HepG2 (cell line): ENCODE results near the gene MEGF11. TPM values are rescaled to one million over a fixed set of nuclear protein-coding genes. Genes with fewer than 3 reads are reported as not detected.

Experiments used
- ATAC-seq: fragments of 200-7000 bp; cut with Tn5 transposase; 3 replicates; pipeline ENCODE4 v1.9.1; 2020; ENCODE audit warnings: mild to moderate bottlenecking, moderate library complexity
- BruUV-seq: library from RNA; stranded (reverse); fragments of 400-500 nt; replicated peaks from 2 replicates; lab custom pipeline; 2021; lab: Mats Ljungman, UMichigan
- CTCF ChIA-PET: fragments of 300-600 bp; formaldehyde crosslinking; extraction: SDS; loops from one replicate; lab custom pipeline; 2021; ENCODE audit warnings: low total read pairs, inconsistent platforms, low intra/inter-chr PET ratio; lab: Yijun Ruan, JAX
- POLR2A ChIA-PET: fragments of 350-600 bp; sonication (Branson Sonifier 250); formaldehyde crosslinking; loops from one replicate; lab custom pipeline; 2020; ENCODE audit warnings: antibody characterized with exemption, inconsistent platforms; lab: Yijun Ruan, JAX
- DNase-seq: peaks from one replicate; pipeline ENCODE4 v3.0.0-alpha.2; 2015; ENCODE audit warnings: low spot score
- FAIRE-seq: peaks from 3 replicates; lab custom pipeline; 2011; peaks lifted over from hg19 to GRCh38; lab: Jason Lieb, UNC
- H2AFZ ChIP-seq: one replicate; pipeline ENCODE4 v1.6.1; 2011; ENCODE audit warnings: low read length, inconsistent platforms
- H3K27ac ChIP-seq: fragments of 300-600 bp; 3 replicates; pipeline ENCODE4 v1.8.0; 2011; ENCODE audit warnings: mixed run types, mild to moderate bottlenecking, mixed read lengths, low read length, inconsistent platforms; ENCODE audit not compliant: insufficient read depth; ENCODE audit errors: extremely low read length
- H3K27me3 ChIP-seq, 2 experiments: fragments of 200-600 bp in 1 of 2; 2 replicates in 1 of 2; 3 replicates in 1 of 2; pipeline versions ENCODE4 v1.6.0 to v1.8.0; 2011; ENCODE audit warnings: low read length in 2 of 2, mild to moderate bottlenecking in 2 of 2, moderate library complexity in 2 of 2, inconsistent platforms in 1 of 2; ENCODE audit not compliant: insufficient read depth in 2 of 2, control insufficient read depth in 1 of 2
- H3K36me3 ChIP-seq, 2 experiments: fragments of 200-600 bp in 1 of 2; replicated peaks in 1 of 2; 2 replicates in 1 of 2; 3 replicates in 1 of 2; pipeline versions ENCODE4 v1.5.1 to v1.8.0; 2011; ENCODE audit warnings: low read length in 2 of 2, inconsistent platforms in 1 of 2; ENCODE audit not compliant: insufficient read depth in 2 of 2, control insufficient read depth in 1 of 2
- H3K4me1 ChIP-seq: 2 replicates; pipeline ENCODE4 v1.5.1; 2012; ENCODE audit warnings: low read length, inconsistent platforms; ENCODE audit not compliant: insufficient read depth
- H3K4me2 ChIP-seq: 2 replicates; pipeline ENCODE4 v1.6.0; 2011; ENCODE audit warnings: low read depth, low read length, inconsistent platforms
- H3K4me3 ChIP-seq, 3 experiments: fragments of 200-600 bp in 1 of 3; sonication (generic), shearing (Covaris generic) in 1 of 3; replicated peaks in 1 of 3; 2 replicates each; pipeline ENCODE4 v1.5.1; 2011 to 2016; ENCODE audit warnings: low read length in 3 of 3, inconsistent platforms in 2 of 3, low read depth in 2 of 3, mild to moderate bottlenecking in 2 of 3, control low read depth in 1 of 3, mixed read lengths in 1 of 3; ENCODE audit not compliant: insufficient read depth in 1 of 3
- H3K79me2 ChIP-seq: one replicate; pipeline ENCODE4 v1.6.1; 2011; ENCODE audit warnings: low read length, inconsistent platforms; ENCODE audit not compliant: insufficient read depth
- H3K9ac ChIP-seq: 2 replicates; pipeline ENCODE4 v1.6.0; 2011; ENCODE audit warnings: mild to moderate bottlenecking, low read depth, low read length, inconsistent platforms; ENCODE audit not compliant: insufficient read depth
- H3K9me3 ChIP-seq: 2 replicates; pipeline ENCODE4 v1.5.1; 2012; ENCODE audit warnings: mild to moderate bottlenecking, low read length
- H4K20me1 ChIP-seq: 2 replicates; pipeline ENCODE4 v1.6.0; 2011; ENCODE audit warnings: inconsistent platforms, mild to moderate bottlenecking, low read length, moderate library complexity; ENCODE audit not compliant: insufficient read depth
- ATF1 ChIP-seq: IDR thresholded peaks from 2 replicates; pipeline ENCODE4 v1.6.1; 2016; ENCODE audit warnings: mild to moderate bottlenecking, control low read depth
- ATRX ChIP-seq: sonication (generic); formaldehyde crosslinking; IDR thresholded peaks from 2 replicates; pipeline ENCODE4 v1.4.0; 2020; ENCODE audit warnings: missing genetic modification reagents, borderline replicate concordance
- BORCS8-MEF2B ChIP-seq: sonication (generic); formaldehyde crosslinking; IDR thresholded peaks from 2 replicates; pipeline ENCODE4 v1.8.0; 2022; ENCODE audit warnings: mild to moderate bottlenecking, missing genetic modification reagents
- HHEX ChIP-seq: IDR thresholded peaks from 2 replicates; pipeline ENCODE4 v1.6.1; 2016; ENCODE audit warnings: control low read depth
- HNF4A ChIP-seq: sonication (generic); formaldehyde crosslinking; IDR thresholded peaks from 2 replicates; pipeline ENCODE4 v1.4.0; 2020; ENCODE audit warnings: missing genetic modification reagents
- JARID2 ChIP-seq: sonication (generic); formaldehyde crosslinking; IDR thresholded peaks from 2 replicates; pipeline ENCODE4 v1.8.1; 2023; ENCODE audit warnings: missing genetic modification reagents, inconsistent platforms; ENCODE audit not compliant: insufficient replicate concordance
- JUND ChIP-seq: sonication (generic); formaldehyde crosslinking; IDR thresholded peaks from 2 replicates; pipeline ENCODE4 v1.8.0; 2022; ENCODE audit warnings: mild to moderate bottlenecking, missing genetic modification reagents
- KLF15 ChIP-seq: sonication (generic); formaldehyde crosslinking; IDR thresholded peaks from 2 replicates; pipeline ENCODE4 v1.8.1; 2023; ENCODE audit warnings: borderline replicate concordance, mild to moderate bottlenecking, inconsistent platforms, missing genetic modification reagents, mixed read lengths
- MEF2D ChIP-seq: sonication (generic); formaldehyde crosslinking; IDR thresholded peaks from 2 replicates; pipeline ENCODE4 v1.5.1; 2020; ENCODE audit warnings: mild to moderate bottlenecking, missing genetic modification reagents
- PCBP2 ChIP-seq: fragments of 200-400 bp; formaldehyde crosslinking; optimal IDR thresholded peaks from 2 replicates; pipeline ENCODE3; 2018; ENCODE audit warnings: low read length, low read depth; ENCODE audit not compliant: poor library complexity, severe bottlenecking
- SIN3B ChIP-seq: fragments of 150-350 bp; IDR thresholded peaks from 2 replicates; pipeline ENCODE4 v1.6.1; 2014; ENCODE audit warnings: low read length
- SKI ChIP-seq: fragments of 450-650 bp; IDR thresholded peaks from one replicate; pipeline ENCODE4 v1.6.1; 2018; ENCODE audit warnings: mild to moderate bottlenecking; ENCODE audit not compliant: partially characterized antibody
- TARDBP ChIP-seq: sonication (generic); formaldehyde crosslinking; IDR thresholded peaks from 2 replicates; pipeline ENCODE4 v1.8.0; 2022; ENCODE audit warnings: mild to moderate bottlenecking, missing genetic modification reagents
- ZBTB42 ChIP-seq: sonication (generic); formaldehyde crosslinking; IDR thresholded peaks from 2 replicates; pipeline ENCODE4 v1.5.0; 2020; ENCODE audit warnings: mild to moderate bottlenecking, missing genetic modification reagents
- ZNF709 ChIP-seq: sonication (generic); formaldehyde crosslinking; IDR thresholded peaks from 2 replicates; pipeline ENCODE4 v1.5.0; 2020; ENCODE audit warnings: mild to moderate bottlenecking, missing genetic modification reagents
- WGBS: methylation state at CpG from one replicate; pipeline ENCODE4 v1.1.6; 2017; ENCODE audit warnings: low lambda C conversion rate; 5-methylcytosine and 5-hydroxymethylcytosine counted together
- in situ Hi-C: cut with HindIII; loops from 2 replicates; pipeline ENCODE4 v1.10.0; 2017; ENCODE audit warnings: low pct_unique_long_range_greater_than_20kb; ENCODE audit not compliant: extremely low pct_ligation_motif_present
- intact Hi-C: fragments of 100-400 bp; cut with micrococcal nuclease; formaldehyde crosslinking; loops from one replicate; pipeline ENCODE4 v1.10.0; 2022; ENCODE audit not compliant: unreplicated experiment
- polyA plus RNA-seq, 8 experiments: library from polyadenylated mRNA; depleted of rRNA in 3 of 8; stranded (reverse) in 7 of 8; unstranded in 1 of 8; fragments of >200 nt; fragmentation: Illumina TruSeq in 4 of 8; extraction: Trizol in 4 of 8; gene quantifications; 2 replicates each; pipeline versions ENCODE4 v1.2.1 to v1.2.3, GENCODE V29; 2011 to 2016; ENCODE audit warnings: low read depth in 4 of 8, missing spikeins in 1 of 8, mixed read lengths in 1 of 8; ENCODE audit not compliant: insufficient read depth in 1 of 8
- total RNA-seq, 5 experiments: library from RNA; depleted of rRNA; stranded (reverse); fragments of >200 nt; fragmentation: Illumina TruSeq; extraction: Trizol; gene quantifications; 2 replicates each; pipeline ENCODE4 v1.2.3, GENCODE V29; 2016; ENCODE audit warnings: low read depth in 1 of 5
- TF ChIP-seq, protein P1 (sequence below): sonication (generic); formaldehyde crosslinking; IDR thresholded peaks from 2 replicates; pipeline ENCODE4 v1.5.0; 2020; ENCODE audit warnings: missing genetic modification reagents, mild to moderate bottlenecking, borderline replicate concordance
- TF ChIP-seq, protein P2 (sequence below): sonication (generic); formaldehyde crosslinking; IDR thresholded peaks from 2 replicates; pipeline ENCODE4 v1.5.0; 2020; ENCODE audit warnings: mild to moderate bottlenecking, missing genetic modification reagents
- TF ChIP-seq, protein P3 (sequence below): sonication (generic); formaldehyde crosslinking; IDR thresholded peaks from 2 replicates; pipeline ENCODE4 v1.4.0; 2020; ENCODE audit warnings: mild to moderate bottlenecking, missing genetic modification reagents
- TF ChIP-seq, protein P4 (sequence below): sonication (generic); formaldehyde crosslinking; IDR thresholded peaks from 2 replicates; pipeline ENCODE4 v1.4.0; 2020; ENCODE audit warnings: mild to moderate bottlenecking, low read depth, missing genetic modification reagents

MEGF11 gene
- total and polyA plus RNA-seq, 2 of the 13 experiments (the other 11 are each of a cell fraction or from before 2014, with no cell fraction given), result not detected

DNA sequence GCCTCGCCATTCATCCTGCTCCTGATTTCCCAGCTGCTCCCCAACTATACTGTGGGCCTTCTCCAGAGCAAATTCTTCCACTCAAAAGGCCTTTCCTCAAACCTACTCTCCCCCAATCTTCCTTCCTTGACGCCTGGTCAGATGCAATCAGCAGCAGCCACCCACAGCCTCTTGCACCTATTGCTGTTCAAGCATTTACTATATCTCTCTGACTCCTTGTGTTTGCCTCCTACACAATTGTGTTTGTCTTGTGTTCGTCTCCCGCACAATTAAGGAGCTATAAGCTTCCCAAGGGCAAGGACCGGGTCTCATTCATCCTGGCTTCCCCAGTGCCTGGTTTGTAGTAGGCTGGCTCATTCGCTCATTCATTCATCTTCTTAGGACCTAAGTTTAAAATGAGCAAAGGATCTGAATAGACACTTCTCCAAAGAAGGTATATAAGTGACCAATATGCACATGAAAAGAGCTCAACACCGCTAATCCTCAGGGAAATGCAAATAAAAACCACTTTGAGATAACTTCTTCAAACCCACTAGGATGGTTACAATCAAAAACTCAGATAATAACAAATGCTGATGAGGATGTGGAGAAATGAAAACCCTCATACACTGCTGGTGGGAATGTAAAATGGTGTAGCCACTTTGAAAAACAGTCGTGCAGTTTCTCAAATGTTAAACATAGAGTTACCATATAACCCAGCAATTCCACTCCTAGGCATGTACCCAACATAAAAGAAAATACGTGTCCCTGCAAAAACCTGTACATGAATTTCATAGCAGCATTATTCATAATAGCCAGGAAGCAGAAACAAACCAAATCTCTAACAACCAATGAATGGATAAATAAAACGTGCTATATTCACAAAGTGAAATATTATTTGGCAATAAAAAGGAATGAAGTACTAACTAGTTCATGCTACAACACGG lies 31.0 kb downstream of the MEGF11 start (continued):
- TF ChIP-seq, protein P1, sequence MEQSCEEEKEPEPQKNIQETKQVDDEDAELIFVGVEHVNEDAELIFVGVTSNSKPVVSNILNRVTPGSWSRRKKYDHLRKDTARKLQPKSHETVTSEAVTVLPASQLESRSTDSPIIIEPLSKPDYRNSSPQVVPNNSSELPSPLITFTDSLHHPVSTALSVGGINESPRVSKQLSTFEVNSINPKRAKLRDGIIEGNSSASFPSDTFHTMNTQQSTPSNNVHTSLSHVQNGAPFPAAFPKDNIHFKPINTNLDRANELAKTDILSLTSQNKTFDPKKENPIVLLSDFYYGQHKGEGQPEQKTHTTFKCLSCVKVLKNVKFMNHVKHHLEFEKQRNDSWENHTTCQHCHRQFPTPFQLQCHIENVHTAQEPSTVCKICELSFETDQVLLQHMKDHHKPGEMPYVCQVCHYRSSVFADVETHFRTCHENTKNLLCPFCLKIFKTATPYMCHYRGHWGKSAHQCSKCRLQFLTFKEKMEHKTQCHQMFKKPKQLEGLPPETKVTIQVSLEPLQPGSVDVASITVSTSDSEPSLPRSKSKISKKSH (CRISPR knock-in tag), result no peak

DNA sequence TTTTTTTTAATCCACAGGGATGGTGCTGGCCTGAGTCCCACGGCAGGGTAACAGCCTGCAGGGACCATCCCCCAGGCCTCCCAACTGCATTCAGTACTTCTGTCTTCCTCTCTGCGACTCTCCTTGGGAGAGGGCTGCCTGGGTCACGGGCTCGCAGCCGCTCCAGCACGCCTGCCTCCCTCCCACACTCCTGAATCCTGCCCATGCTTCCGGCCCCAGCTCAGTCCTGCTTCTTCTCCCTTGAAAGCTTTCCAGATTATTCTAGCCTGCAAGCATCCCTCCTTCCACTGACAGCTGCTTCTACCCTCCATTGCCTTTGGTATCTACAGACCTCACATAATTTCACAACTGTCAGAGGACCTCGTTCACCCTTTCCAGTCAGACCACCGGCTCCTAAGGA lies 32.4 kb downstream of the MEGF11 start:
- Histone ChIP-seq H3K27ac (no peak overlapping the region), H4K20me1 (no peaks in the 10 kb centered on the region), H3K27me3 (peaks cover 7 to 30% of the 10 kb centered on the region in 2 experiments; a peak in 4 of 5 replicates), H3K4me1 (no peaks in the 10 kb centered on the region), H3K9me3 (no peaks in the 10 kb centered on the region), H3K4me3 (no peak overlapping the region), H3K4me2 (no peak overlapping the region), H3K36me3 (no peaks in the 10 kb centered on the region), H3K79me2 (no peaks in the 10 kb centered on the region), H3K9ac (no peak overlapping the region), H2AFZ (no peak overlapping the region)
- DNase-seq (no peak), ATAC-seq (no peak), FAIRE-seq (no peak)
- POLR2A ChIA-PET, result no interaction called here
- intact Hi-C loops (no loop called here), in situ Hi-C loops (no loop called here)
- WGBS, result 30% methylated on average over 9 of the region's 9 CpGs
- CTCF ChIA-PET, result no interaction called here
- no TSS peak for BruUV-seq
- no peak for TF ChIP-seq PCBP2
- TF ChIP-seq ATRX, result no peak
- TF ChIP-seq TARDBP (CRISPR knock-in tag), result no peak
- no peak for TF ChIP-seq ZBTB42
- TF ChIP-seq KLF15 (CRISPR knock-in tag), result no peak
- no peak for TF ChIP-seq MEF2D (CRISPR knock-in tag)
- TF ChIP-seq JARID2 (CRISPR knock-in tag), result no peak
- TF ChIP-seq BORCS8-MEF2B (CRISPR knock-in tag), result no peak
- no peak for TF ChIP-seq ATF1
- no peak for TF ChIP-seq ZNF709 (CRISPR knock-in tag)
- TF ChIP-seq HNF4A (CRISPR knock-in tag), result no peak
- TF ChIP-seq JUND, result no peak
- TF ChIP-seq, protein P2, sequence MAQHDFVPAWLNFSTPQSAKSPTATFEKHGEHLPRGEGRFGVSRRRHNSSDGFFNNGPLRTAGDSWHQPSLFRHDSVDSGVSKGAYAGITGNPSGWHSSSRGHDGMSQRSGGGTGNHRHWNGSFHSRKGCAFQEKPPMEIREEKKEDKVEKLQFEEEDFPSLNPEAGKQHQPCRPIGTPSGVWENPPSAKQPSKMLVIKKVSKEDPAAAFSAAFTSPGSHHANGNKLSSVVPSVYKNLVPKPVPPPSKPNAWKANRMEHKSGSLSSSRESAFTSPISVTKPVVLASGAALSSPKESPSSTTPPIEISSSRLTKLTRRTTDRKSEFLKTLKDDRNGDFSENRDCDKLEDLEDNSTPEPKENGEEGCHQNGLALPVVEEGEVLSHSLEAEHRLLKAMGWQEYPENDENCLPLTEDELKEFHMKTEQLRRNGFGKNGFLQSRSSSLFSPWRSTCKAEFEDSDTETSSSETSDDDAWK (CRISPR knock-in tag), result no peak
- TF ChIP-seq SKI, result no peak
- TF ChIP-seq HHEX (CRISPR knock-in tag), result no peak
- TF ChIP-seq, protein P3, sequence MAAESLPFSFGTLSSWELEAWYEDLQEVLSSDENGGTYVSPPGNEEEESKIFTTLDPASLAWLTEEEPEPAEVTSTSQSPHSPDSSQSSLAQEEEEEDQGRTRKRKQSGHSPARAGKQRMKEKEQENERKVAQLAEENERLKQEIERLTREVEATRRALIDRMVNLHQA (CRISPR knock-in tag), result no peak
- TF ChIP-seq, protein P4, sequence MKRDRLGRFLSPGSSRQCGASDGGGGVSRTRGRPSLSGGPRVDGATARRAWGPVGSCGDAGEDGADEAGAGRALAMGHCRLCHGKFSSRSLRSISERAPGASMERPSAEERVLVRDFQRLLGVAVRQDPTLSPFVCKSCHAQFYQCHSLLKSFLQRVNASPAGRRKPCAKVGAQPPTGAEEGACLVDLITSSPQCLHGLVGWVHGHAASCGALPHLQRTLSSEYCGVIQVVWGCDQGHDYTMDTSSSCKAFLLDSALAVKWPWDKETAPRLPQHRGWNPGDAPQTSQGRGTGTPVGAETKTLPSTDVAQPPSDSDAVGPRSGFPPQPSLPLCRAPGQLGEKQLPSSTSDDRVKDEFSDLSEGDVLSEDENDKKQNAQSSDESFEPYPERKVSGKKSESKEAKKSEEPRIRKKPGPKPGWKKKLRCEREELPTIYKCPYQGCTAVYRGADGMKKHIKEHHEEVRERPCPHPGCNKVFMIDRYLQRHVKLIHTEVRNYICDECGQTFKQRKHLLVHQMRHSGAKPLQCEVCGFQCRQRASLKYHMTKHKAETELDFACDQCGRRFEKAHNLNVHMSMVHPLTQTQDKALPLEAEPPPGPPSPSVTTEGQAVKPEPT (CRISPR knock-in tag), result no peak
- TF ChIP-seq SIN3B, result no peak
